Endothelial cell of umbilical vein (primary cell): ENCODE results near the gene B3GALNT2. TPM values are rescaled to one million over a fixed set of nuclear protein-coding genes. Genes with fewer than 3 reads are reported as not detected.

ENCODE experiments used
- BruUV-seq: library from RNA; stranded (reverse); fragments of 400-500 nt; replicated peaks from 2 replicates; lab custom pipeline; 2021; lab: Mats Ljungman, UMichigan
- CTCF ChIA-PET: fragments of 300-600, 350-600 bp; sonication (Branson Sonifier 250); formaldehyde crosslinking; loops from one replicate; lab custom pipeline; 2021; ENCODE audit warnings: antibody characterized with exemption, inconsistent platforms; lab: Charles Lee
- POLR2A ChIA-PET: fragments of 300-600, 350-600 bp; sonication (Branson Sonifier 250); formaldehyde crosslinking; loops from one replicate; lab custom pipeline; 2021; ENCODE audit warnings: antibody characterized with exemption, inconsistent platforms; lab: Charles Lee
- DNase-seq: peaks from one replicate; pipeline ENCODE4 v3.0.0-alpha.2; 2011; ENCODE audit warnings: low read depth, low spot score
- FAIRE-seq: peaks from 2 replicates; lab custom pipeline; 2011; peaks lifted over from hg19 to GRCh38; lab: Jason Lieb, UNC
- H2AFZ ChIP-seq: 2 replicates; pipeline ENCODE4 v1.6.0; 2012; ENCODE audit warnings: low read depth, low read length, control low read depth, inconsistent platforms
- H3K27ac ChIP-seq: 2 replicates; pipeline ENCODE4 v1.5.1; 2011; ENCODE audit warnings: low read depth, mild to moderate bottlenecking, control low read depth, low read length, moderate library complexity; ENCODE audit not compliant: insufficient read depth
- H3K27me3 ChIP-seq, 2 experiments: 2 replicates each; pipeline versions ENCODE4 v1.6.0 to v1.6.1; 2011; ENCODE audit warnings: low read length in 2 of 2, mixed read lengths in 1 of 2; ENCODE audit not compliant: control insufficient read depth in 2 of 2, insufficient read depth in 2 of 2
- H3K36me3 ChIP-seq, 2 experiments: 2 replicates in 1 of 2; 3 replicates in 1 of 2; pipeline ENCODE4 v1.5.1; 2011; ENCODE audit warnings: low read length in 2 of 2, mild to moderate bottlenecking in 1 of 2, moderate library complexity in 1 of 2; ENCODE audit not compliant: control insufficient read depth in 2 of 2, insufficient read depth in 2 of 2; ENCODE audit errors: extremely low read depth in 1 of 2
- H3K4me1 ChIP-seq: 3 replicates; pipeline ENCODE4 v1.5.1; 2011; ENCODE audit warnings: mild to moderate bottlenecking, low read length; ENCODE audit not compliant: control insufficient read depth, insufficient read depth; ENCODE audit errors: extremely low read depth
- H3K4me2 ChIP-seq: 2 replicates; pipeline ENCODE4 v1.6.1; 2011; ENCODE audit warnings: low read length, control low read depth, mixed read lengths; ENCODE audit not compliant: insufficient read depth
- H3K4me3 ChIP-seq, 3 experiments: fragments of 200-600 bp in 1 of 3; sonication (generic), shearing (Covaris generic) in 1 of 3; replicated peaks in 1 of 3; 2 replicates each; pipeline ENCODE4 v1.5.1; 2011 to 2016; ENCODE audit warnings: control low read depth in 3 of 3, low read length in 3 of 3, mild to moderate bottlenecking in 2 of 3, inconsistent platforms in 1 of 3, low read depth in 1 of 3, moderate library complexity in 1 of 3; ENCODE audit not compliant: insufficient read depth in 1 of 3
- H3K79me2 ChIP-seq: 2 replicates; pipeline ENCODE4 v1.6.0; 2012; ENCODE audit warnings: low read length, inconsistent platforms; ENCODE audit not compliant: control insufficient read depth, insufficient read depth
- H3K9ac ChIP-seq: replicated peaks from 2 replicates; pipeline ENCODE3; 2011; ENCODE audit warnings: low read length, control low read depth; ENCODE audit not compliant: insufficient read depth; ENCODE audit errors: extremely low read depth
- H3K9me1 ChIP-seq: replicated peaks from 3 replicates; pipeline ENCODE4 v1.6.0; 2011; ENCODE audit warnings: mild to moderate bottlenecking, low read length; ENCODE audit not compliant: control insufficient read depth, insufficient read depth; ENCODE audit errors: extremely low read depth
- H3K9me3 ChIP-seq: replicated peaks from 2 replicates; pipeline ENCODE4 v1.5.1; 2012; ENCODE audit warnings: low read length, inconsistent platforms; ENCODE audit not compliant: control insufficient read depth, insufficient read depth
- H4K20me1 ChIP-seq: replicated peaks from 2 replicates; pipeline ENCODE3; 2011; ENCODE audit warnings: mild to moderate bottlenecking, low read length; ENCODE audit not compliant: control insufficient read depth, insufficient read depth; ENCODE audit errors: extremely low read depth
- EZH2 ChIP-seq: IDR thresholded peaks from 2 replicates; pipeline ENCODE4 v1.6.1; 2012; ENCODE audit warnings: borderline replicate concordance, low read depth, mild to moderate bottlenecking, moderate library complexity, low read length, inconsistent platforms; ENCODE audit not compliant: severe bottlenecking
- FOS ChIP-seq: IDR thresholded peaks from 2 replicates; pipeline ENCODE4 v1.6.1; 2011; ENCODE audit warnings: mild to moderate bottlenecking, low read length, moderate library complexity, borderline replicate concordance; ENCODE audit not compliant: insufficient read depth
- GATA2 ChIP-seq: IDR thresholded peaks from 2 replicates; pipeline ENCODE4 v1.7.0; 2011; ENCODE audit warnings: low read depth, mild to moderate bottlenecking, moderate library complexity, mixed read lengths, low read length; ENCODE audit not compliant: insufficient read length, insufficient read depth
- JUN ChIP-seq: IDR thresholded peaks from 2 replicates; pipeline ENCODE4 v1.6.1; 2011; ENCODE audit warnings: borderline replicate concordance, low read depth; ENCODE audit not compliant: insufficient read length, insufficient read depth
- MYC ChIP-seq: IDR thresholded peaks from one replicate; pipeline ENCODE4 v1.6.1; 2011; ENCODE audit warnings: mild to moderate bottlenecking, low read depth, low read length
- POLR2A ChIP-seq: IDR thresholded peaks from 2 replicates; pipeline ENCODE4 v1.6.1; 2012; ENCODE audit warnings: low read depth, mild to moderate bottlenecking, control low read depth, low read length
- POLR2AphosphoS5 ChIP-seq: IDR thresholded peaks from 2 replicates; pipeline ENCODE4 v1.6.1; 2012; ENCODE audit warnings: low read depth, mild to moderate bottlenecking, control low read depth, low read length, moderate library complexity; ENCODE audit not compliant: insufficient read depth
- dilution Hi-C: fragments of 300-500 bp; cut with MboI; formaldehyde crosslinking; loops from one replicate; pipeline ENCODE4 v1.15.0; 2019; ENCODE audit warnings: low sequenced_read_pairs; ENCODE audit not compliant: extremely low pct_ligation_motif_present
- intact Hi-C: fragments of 100-400 bp; cut with micrococcal nuclease; formaldehyde crosslinking; loops from one replicate; pipeline ENCODE4 v1.10.0; 2022
- polyA plus RNA-seq, 4 experiments: library from polyadenylated mRNA; depleted of rRNA in 3 of 4; stranded (reverse) in 3 of 4; unstranded in 1 of 4; fragments of >200 nt; gene quantifications; 2 replicates each; pipeline versions ENCODE4 v1.2.1 to v1.2.3, GENCODE V29; 2011 to 2012; ENCODE audit warnings: missing spikeins in 1 of 4
- total RNA-seq: library from RNA; stranded (reverse); gene quantifications from 2 replicates; pipeline ENCODE4 v1.2.3, GENCODE V29; 2021
- TF ChIP-seq, protein P1 (sequence below), 2 donors: IDR thresholded peaks; 1 replicate in 1 of 2; 2 replicates in 1 of 2; pipeline ENCODE4 v1.5.1; 2011; ENCODE audit warnings: low read length in 2 of 2, mild to moderate bottlenecking in 2 of 2, moderate library complexity in 2 of 2, control low read depth in 1 of 2, inconsistent platforms in 1 of 2, low read depth in 1 of 2; ENCODE audit not compliant: insufficient read depth in 1 of 2; ENCODE audit errors: extremely low read depth in 1 of 2
- TF ChIP-seq, protein P2 (sequence below): IDR thresholded peaks from 2 replicates; pipeline ENCODE4 v1.6.1; 2011; ENCODE audit not compliant: insufficient read depth, insufficient read length

B3GALNT2 gene
- total and polyA plus RNA-seq, 2 donors (not counting 3 experiments of a cell fraction or from before 2014, with no cell fraction given): 12.0 to 32.2 TPM

GRCh38 chr1:235455823-235456222 lies 48.4 kb downstream of the B3GALNT2 start:
- H4K20me1 ChIP-seq: no peaks in the 10 kb centered on the region
- no TSS peak for BruUV-seq
- no peak overlapping the region for H2AFZ ChIP-seq
- no peaks in the 10 kb centered on the region for H3K27me3 ChIP-seq
- no peak overlapping the region for H3K9ac ChIP-seq
- H3K4me3 ChIP-seq: no peak overlapping the region
- no peaks in the 10 kb centered on the region for H3K9me3 ChIP-seq
- ChIA-PET POLR2A (no interaction called here), CTCF (interaction anchor here (1.7 kb wide), 1 partner anchor 30 kb away, joined by 3 read pairs; no protein-coding TSS in a partner anchor)
- no peak for TF ChIP-seq FOS
- DNase-seq (no peak), FAIRE-seq (no peak)
- no peaks in the 10 kb centered on the region for H3K79me2 ChIP-seq
- H3K4me1 ChIP-seq: no peaks in the 10 kb centered on the region
- dilution Hi-C loops: no loop called here
- H3K9me1 ChIP-seq: no peaks in the 10 kb centered on the region
- H3K4me2 ChIP-seq: no peak overlapping the region
- H3K36me3 ChIP-seq: peaks cover 3 to 5% of the 10 kb centered on the region in 2 experiments
- intact Hi-C loops: no loop called here
- H3K27ac ChIP-seq: no peak overlapping the region

GRCh38 chr1:235455097-235455496 lies 49.2 kb downstream of the B3GALNT2 start:
- H3K9me3 ChIP-seq: no peaks in the 10 kb centered on the region
- ChIA-PET CTCF (interaction anchor here (0.7 to 1.2 kb wide), 2 partner anchors 11 to 12 kb away, joined by 4 read pairs; no protein-coding TSS in a partner anchor), POLR2A (no interaction called here)
- no peaks in the 10 kb centered on the region for H3K4me1 ChIP-seq
- no TSS peak for BruUV-seq
- no peaks in the 10 kb centered on the region for H4K20me1 ChIP-seq
- H3K4me2 ChIP-seq: no peak overlapping the region
- DNase-seq (no peak), FAIRE-seq (no peak)
- TF ChIP-seq JUN (no peak), GATA2 (no peak), FOS (no peak), POLR2AphosphoS5 (no peak), MYC (no peak), EZH2 (no peak), POLR2A (no peak)
- TF ChIP-seq, protein P1, sequence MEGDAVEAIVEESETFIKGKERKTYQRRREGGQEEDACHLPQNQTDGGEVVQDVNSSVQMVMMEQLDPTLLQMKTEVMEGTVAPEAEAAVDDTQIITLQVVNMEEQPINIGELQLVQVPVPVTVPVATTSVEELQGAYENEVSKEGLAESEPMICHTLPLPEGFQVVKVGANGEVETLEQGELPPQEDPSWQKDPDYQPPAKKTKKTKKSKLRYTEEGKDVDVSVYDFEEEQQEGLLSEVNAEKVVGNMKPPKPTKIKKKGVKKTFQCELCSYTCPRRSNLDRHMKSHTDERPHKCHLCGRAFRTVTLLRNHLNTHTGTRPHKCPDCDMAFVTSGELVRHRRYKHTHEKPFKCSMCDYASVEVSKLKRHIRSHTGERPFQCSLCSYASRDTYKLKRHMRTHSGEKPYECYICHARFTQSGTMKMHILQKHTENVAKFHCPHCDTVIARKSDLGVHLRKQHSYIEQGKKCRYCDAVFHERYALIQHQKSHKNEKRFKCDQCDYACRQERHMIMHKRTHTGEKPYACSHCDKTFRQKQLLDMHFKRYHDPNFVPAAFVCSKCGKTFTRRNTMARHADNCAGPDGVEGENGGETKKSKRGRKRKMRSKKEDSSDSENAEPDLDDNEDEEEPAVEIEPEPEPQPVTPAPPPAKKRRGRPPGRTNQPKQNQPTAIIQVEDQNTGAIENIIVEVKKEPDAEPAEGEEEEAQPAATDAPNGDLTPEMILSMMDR (IDR thresholded peaks at IDR 0.05; ENCODE audit: extremely low read depth in 1 of 2, insufficient read depth in 1 of 2, low read depth in 1 of 2, low read length in 2 of 2): no peak
- TF ChIP-seq, protein P2, sequence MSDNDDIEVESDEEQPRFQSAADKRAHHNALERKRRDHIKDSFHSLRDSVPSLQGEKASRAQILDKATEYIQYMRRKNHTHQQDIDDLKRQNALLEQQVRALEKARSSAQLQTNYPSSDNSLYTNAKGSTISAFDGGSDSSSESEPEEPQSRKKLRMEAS: no peak
- H3K9me1 ChIP-seq: no peaks in the 10 kb centered on the region
- H3K36me3 ChIP-seq: peaks cover 5 to 8% of the 10 kb centered on the region in 2 experiments
- no peak overlapping the region for H3K9ac ChIP-seq
- H3K27ac ChIP-seq: no peak overlapping the region
- no peaks in the 10 kb centered on the region for H3K27me3 ChIP-seq
- dilution Hi-C loops: no loop called here
- H3K4me3 ChIP-seq: no peak overlapping the region
- intact Hi-C loops: no loop called here
- H3K79me2 ChIP-seq: no peaks in the 10 kb centered on the region
- H2AFZ ChIP-seq: no peak overlapping the region
